DOHH2 (cell line): ENCODE data around the gene TAL1.
A peak's percentile ranks its signal among the peaks of the same experiment; 100 is the strongest.

Experiments used
- H3F3A ChIP-seq: fragments of 200-600 bp; sonication (generic), shearing (Covaris generic); 2 replicates; pipeline ENCODE4 v1.6.0; 2016; ENCODE audit warnings: antibody characterized with exemption, mild to moderate bottlenecking; ENCODE audit not compliant: control insufficient read depth, insufficient read depth
- H3K27ac ChIP-seq: fragments of 200-600 bp; sonication (generic); 2 replicates; pipeline ENCODE4 v1.5.1; 2014; ENCODE audit warnings: low read depth, mild to moderate bottlenecking, low read length, moderate library complexity
- H3K27me3 ChIP-seq: fragments of 200-600 bp; sonication (generic); 2 replicates; pipeline ENCODE4 v1.6.1; 2014; ENCODE audit warnings: mild to moderate bottlenecking, low read length, mixed read lengths; ENCODE audit not compliant: control insufficient read depth
- H3K36me3 ChIP-seq: fragments of 200-600 bp; sonication (generic); 2 replicates; pipeline ENCODE4 v1.6.1; 2014; ENCODE audit warnings: mild to moderate bottlenecking, low read length, moderate library complexity, mixed read lengths; ENCODE audit not compliant: control insufficient read depth
- H3K4me1 ChIP-seq: fragments of 200-600 bp; sonication (generic); 2 replicates; pipeline ENCODE4 v1.6.1; 2014; ENCODE audit warnings: mild to moderate bottlenecking, low read length, mixed read lengths; ENCODE audit not compliant: control insufficient read depth
- H3K4me2 ChIP-seq: fragments of 200-600 bp; sonication (generic); 2 replicates; pipeline ENCODE4 v1.6.0; 2014; ENCODE audit warnings: mild to moderate bottlenecking, low read length, moderate library complexity
- H3K4me3 ChIP-seq: fragments of 200-600 bp; sonication (generic); 2 replicates; pipeline ENCODE4 v1.5.1; 2014; ENCODE audit warnings: mild to moderate bottlenecking, low read length, mixed read lengths
- H3K79me2 ChIP-seq: fragments of 200-600 bp; sonication (generic); 2 replicates; pipeline ENCODE4 v1.6.1; 2014; ENCODE audit warnings: mild to moderate bottlenecking, low read length, mixed read lengths; ENCODE audit not compliant: control insufficient read depth
- H3K9me2 ChIP-seq: fragments of 200-600 bp; sonication (generic); replicated peaks from 2 replicates; pipeline ENCODE4 v1.6.1; 2014; ENCODE audit warnings: mild to moderate bottlenecking, low read length, mixed read lengths; ENCODE audit not compliant: control insufficient read depth
- H3K9me3 ChIP-seq: fragments of 200-600 bp; sonication (generic); 2 replicates; pipeline ENCODE4 v1.6.1; 2014; ENCODE audit warnings: antibody characterized with exemption, low read length, mixed read lengths; ENCODE audit not compliant: control insufficient read depth, insufficient read depth
- H4K20me1 ChIP-seq: fragments of 200-600 bp; sonication (generic); 2 replicates; pipeline ENCODE4 v1.6.0; 2014; ENCODE audit warnings: low read depth, mild to moderate bottlenecking, antibody characterized with exemption, low read length, moderate library complexity; ENCODE audit not compliant: control insufficient read depth, insufficient read depth
- CTCF ChIP-seq: fragments of 200-600 bp; sonication (generic); IDR thresholded peaks from one replicate; pipeline ENCODE4 v1.5.1; 2014; ENCODE audit warnings: antibody characterized with exemption, mild to moderate bottlenecking, low read depth, low read length; ENCODE audit not compliant: poor library complexity, severe bottlenecking
- EZH2phosphoT487 ChIP-seq: fragments of 200-600 bp; sonication (generic); IDR thresholded peaks from 2 replicates; pipeline ENCODE4 v1.6.1; 2017; ENCODE audit warnings: borderline replicate concordance, mild to moderate bottlenecking, antibody characterized with exemption, low read length, moderate library complexity, mixed read lengths

Gene TAL1

GRCh38 chr1:47178654-47179016, 53.4 kb downstream of the TAL1 start:
- H3K4me1 ChIP-seq = peaks cover 4% of the 10 kb centered on the region
- H3K27me3 ChIP-seq = peaks cover 12% of the 10 kb centered on the region
- H4K20me1 ChIP-seq = no peaks in the 10 kb centered on the region
- H3F3A ChIP-seq = no peaks in the 10 kb centered on the region
- H3K9me3 ChIP-seq = no peaks in the 10 kb centered on the region
- no peaks in the 10 kb centered on the region for H3K36me3 ChIP-seq
- peak overlapping the region; percentile 54 for H3K4me3 ChIP-seq
- TF ChIP-seq CTCF = no peak
- no peak for TF ChIP-seq EZH2phosphoT487
- no peaks in the 10 kb centered on the region for H3K9me2 ChIP-seq
- no peak overlapping the region for H3K27ac ChIP-seq
- H3K79me2 ChIP-seq = no peaks in the 10 kb centered on the region
- peak overlapping the region; percentile 76 for H3K4me2 ChIP-seq

GRCh38 chr1:47178020-47178419, 54.0 kb downstream of the TAL1 start:
- Histone ChIP-seq H3K4me2 (no peak overlapping the region), H3K79me2 (no peaks in the 10 kb centered on the region), H3K27me3 (peaks cover 12% of the 10 kb centered on the region), H3K9me2 (no peaks in the 10 kb centered on the region), H3K27ac (no peak overlapping the region), H3K4me1 (peaks cover 4% of the 10 kb centered on the region), H3F3A (no peaks in the 10 kb centered on the region), H4K20me1 (no peaks in the 10 kb centered on the region), H3K4me3 (no peak overlapping the region), H3K9me3 (no peaks in the 10 kb centered on the region), H3K36me3 (no peaks in the 10 kb centered on the region)
- no peak for TF ChIP-seq CTCF
- no peak for TF ChIP-seq EZH2phosphoT487

- Histone ChIP-seq H3K4me1 (peaks cover 4% of the 10 kb centered on the region), H3K36me3 (no peaks in the 10 kb centered on the region), H3K9me2 (no peaks in the 10 kb centered on the region), H3K79me2 (no peaks in the 10 kb centered on the region), H4K20me1 (no peaks in the 10 kb centered on the region), H3K27me3 (peaks cover 6% of the 10 kb centered on the region), H3F3A (no peaks in the 10 kb centered on the region), H3K9me3 (no peaks in the 10 kb centered on the region), H3K27ac (no peak overlapping the region), H3K4me3 (no peak overlapping the region), H3K4me2 (no peak overlapping the region)
- no peak for TF ChIP-seq EZH2phosphoT487
- TF ChIP-seq CTCF = peak; percentile 92
These were observed 56.6 kb downstream of the TAL1 start for GRCh38 chr1:47175227-47175934.
